WI38 (cell line): ENCODE measurements around the gene SLC24A3.

Experiments used
- H3K4me3 ChIP-seq: 2 replicates; pipeline ENCODE4 v1.5.1; 2011; ENCODE audit warnings: low read depth, mild to moderate bottlenecking, control low read depth, low read length
- CTCF ChIP-seq: IDR thresholded peaks from 2 replicates; pipeline ENCODE4 v1.5.1; 2012; ENCODE audit warnings: low read depth, mild to moderate bottlenecking, control low read depth, low read length

The SLC24A3 gene

GRCh38 chr20:19768325-19768842 lies 555.9 kb downstream of the SLC24A3 start:
- H3K4me3 ChIP-seq, result no peak overlapping the region
- no peak for TF ChIP-seq CTCF

- no peak for TF ChIP-seq CTCF
These were observed 557.1 kb downstream of the SLC24A3 start for GRCh38 chr20:19769507-19769906.

GRCh38 chr20:19770375-19770774 lies 557.9 kb downstream of the SLC24A3 start:
- no peak for TF ChIP-seq CTCF
- H3K4me3 ChIP-seq, result no peak overlapping the region

More at GRCh38 chr20:19769507-19769906, 557.1 kb downstream of the SLC24A3 start:
- H3K4me3 ChIP-seq, result no peak overlapping the region

GRCh38 chr20:19771031-19771430 lies 558.6 kb downstream of the SLC24A3 start:
- TF ChIP-seq CTCF, result no peak

More at GRCh38 chr20:19771031-19771430, 558.6 kb downstream of the SLC24A3 start:
- no peak overlapping the region for H3K4me3 ChIP-seq
